CD4-positive, alpha-beta T cell treated with Interleukin-4 for 1 hour (primary cell): Measurements from ENCODE around the gene DLL4.
"Not testable (repeated sequence)": the region's sequence is repeated elsewhere in the genome, so short reads cannot be mapped to it uniquely, and the experiment has no call there.

Experiments
- DNase-seq, 2 donors: peaks; one replicate each; pipeline ENCODE4 v3.0.0-alpha.2; 2020 to 2022

DLL4 gene

DNA sequence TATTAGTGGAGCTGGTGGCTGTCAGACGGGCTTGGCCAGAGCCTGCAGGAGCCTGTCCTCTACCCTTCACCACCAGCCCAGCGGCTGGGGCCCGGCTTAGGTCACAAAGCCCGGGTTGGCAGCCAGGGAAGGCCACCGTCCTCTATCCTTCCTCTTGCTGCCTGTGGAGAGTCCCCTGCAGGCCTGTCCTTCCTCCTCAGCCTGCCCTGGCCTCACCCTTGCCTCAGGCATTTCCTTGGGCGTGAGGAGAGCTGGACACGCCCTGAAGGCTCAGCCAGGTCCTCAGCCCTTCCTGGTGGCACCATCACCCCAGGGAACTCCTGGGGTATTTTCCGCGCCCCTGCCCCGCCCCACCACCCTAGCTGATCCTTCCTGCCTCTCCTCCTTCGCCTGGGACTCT, 31.8 kb downstream of the DLL4 start:
- no peak for DNase-seq

DNA sequence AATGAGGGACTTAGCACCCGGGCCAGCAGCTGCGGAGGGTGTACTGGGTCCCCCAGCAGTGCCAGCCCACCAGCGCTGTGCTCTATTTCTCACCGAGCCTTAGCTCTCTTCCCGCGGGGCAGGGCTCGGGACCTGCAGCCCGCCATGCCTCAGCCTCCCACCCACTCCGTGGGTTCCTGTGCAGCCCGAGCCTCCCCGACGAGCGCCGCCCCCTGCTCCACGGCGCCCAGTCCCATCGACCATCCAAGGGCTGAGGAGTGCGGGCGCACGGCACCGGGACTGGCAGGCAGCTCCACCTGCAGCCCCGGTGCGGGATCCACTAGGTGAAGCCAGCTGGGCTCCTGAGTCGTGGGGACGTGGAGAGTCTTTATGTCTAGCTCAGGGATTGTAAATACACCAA, 32.6 kb downstream of the DLL4 start:
- DNase-seq, result not testable (repeated sequence)

DNA sequence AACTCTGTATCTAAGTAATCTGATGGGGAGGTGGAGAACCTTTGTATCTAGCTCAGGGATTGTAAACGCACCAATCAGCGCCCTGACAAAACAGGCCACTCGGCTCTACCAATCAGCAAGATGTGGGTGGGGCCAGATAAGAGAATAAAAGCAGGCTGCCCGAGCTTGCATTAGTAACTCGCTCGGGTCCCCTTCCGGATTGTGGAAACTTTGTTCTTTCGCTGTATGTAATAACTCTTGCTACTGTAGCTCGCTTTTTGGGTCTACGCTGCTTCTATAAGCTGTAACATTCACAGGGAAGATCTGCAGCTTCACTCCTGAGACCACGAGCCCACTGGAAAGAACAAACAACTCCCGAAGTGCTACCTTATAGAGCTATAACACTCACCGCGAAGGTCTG, 33.2 kb downstream of the DLL4 start:
- not testable (repeated sequence) for DNase-seq

DNA sequence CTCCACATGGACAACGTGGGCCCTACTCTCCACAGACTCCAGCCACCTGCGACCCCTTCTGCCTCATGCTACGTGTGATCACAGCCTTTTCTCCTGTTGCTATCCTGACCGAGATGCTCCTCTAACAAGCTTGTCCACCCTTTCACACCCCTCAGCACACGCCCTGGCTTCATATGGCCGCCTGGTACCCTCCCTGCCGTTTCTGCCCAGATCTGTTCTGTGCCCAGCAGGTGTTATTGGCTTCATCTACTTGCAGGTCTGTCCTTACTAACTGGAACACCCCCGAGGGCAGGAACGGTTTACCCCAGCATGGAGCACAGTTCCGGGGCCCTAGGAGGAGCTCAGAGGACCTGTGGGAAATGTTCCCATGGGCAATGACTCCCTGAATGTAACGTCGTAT, 34.1 kb downstream of the DLL4 start:
- no peak for DNase-seq

DNA sequence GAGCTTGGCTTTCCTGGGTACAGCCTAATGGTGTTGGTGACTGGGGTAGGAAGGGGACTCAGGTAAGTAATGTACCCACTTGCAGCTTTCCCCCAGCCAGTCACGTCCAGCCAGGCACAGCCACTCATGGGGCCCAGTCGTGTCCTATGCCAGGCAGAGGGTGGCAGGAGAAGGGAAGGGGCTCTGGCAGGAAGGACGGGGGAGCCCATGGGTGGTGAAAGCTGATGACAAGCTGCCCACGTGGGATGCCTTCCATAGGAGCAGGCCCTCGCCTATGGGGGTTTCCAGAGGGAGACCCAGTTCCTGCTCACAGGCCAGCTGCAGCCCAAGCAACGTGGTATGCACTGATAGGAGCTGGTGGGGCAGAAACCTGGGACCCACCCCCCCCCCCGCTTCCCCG, 34.9 kb downstream of the DLL4 start:
- no peak for DNase-seq

DNA sequence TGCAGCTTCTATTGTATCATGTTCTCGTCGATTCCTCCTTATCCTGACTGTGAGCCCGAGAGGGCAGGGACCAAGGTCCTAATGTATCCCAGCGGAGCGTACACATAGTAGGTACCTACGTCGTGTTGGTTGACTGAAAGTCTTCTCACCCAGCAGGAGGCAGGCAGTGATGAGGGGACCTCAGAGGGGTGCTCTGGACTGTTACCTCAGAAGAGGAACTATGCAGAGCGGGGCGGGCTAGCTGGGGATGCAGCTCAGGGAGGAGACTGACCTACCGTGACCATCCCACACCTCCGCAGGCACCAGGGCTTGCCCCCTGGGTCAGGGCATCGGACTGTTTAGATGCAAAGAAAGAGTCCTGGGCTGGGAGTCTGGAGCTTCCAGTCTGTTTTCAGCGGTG, 35.5 kb downstream of the DLL4 start:
- no peak for DNase-seq

DNA sequence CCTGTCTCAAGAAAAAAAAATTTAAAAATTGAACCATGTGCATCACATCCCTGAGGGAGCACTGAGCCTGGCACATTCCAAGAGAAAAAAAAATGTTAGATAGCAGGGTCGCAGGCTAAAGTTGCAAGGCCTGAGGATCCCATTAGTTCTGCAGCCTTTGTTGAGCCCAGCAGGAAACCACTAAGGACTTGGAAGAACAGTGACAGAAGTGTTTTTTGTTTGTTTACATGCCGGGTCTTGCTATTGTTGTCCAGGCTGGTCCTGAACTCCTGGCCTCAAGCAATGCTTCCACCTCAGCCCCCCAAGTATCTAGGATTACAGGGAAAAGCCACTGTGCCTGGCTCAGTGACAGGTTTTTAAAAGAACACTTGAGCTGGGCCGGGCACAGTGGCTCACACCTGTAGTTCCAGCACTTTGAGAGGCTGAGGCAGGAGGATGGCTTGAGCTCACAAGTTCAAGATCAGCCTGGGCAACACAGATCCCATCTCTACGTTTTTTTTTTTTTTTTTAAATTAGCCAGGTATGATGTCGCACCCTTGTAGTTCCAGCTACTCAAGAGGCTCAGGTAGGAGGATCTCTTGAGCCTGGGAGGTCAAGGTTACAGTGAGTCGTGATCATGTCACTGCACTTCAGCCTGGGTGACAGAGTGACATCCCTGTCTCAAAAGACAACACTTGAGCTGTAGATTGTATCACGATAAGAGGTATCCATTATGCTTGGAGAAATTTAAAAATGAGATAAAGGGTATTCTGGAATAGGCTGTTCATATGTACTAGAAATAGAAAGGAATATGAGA, 39.3 kb downstream of the DLL4 start:
- no peak for DNase-seq

DNA sequence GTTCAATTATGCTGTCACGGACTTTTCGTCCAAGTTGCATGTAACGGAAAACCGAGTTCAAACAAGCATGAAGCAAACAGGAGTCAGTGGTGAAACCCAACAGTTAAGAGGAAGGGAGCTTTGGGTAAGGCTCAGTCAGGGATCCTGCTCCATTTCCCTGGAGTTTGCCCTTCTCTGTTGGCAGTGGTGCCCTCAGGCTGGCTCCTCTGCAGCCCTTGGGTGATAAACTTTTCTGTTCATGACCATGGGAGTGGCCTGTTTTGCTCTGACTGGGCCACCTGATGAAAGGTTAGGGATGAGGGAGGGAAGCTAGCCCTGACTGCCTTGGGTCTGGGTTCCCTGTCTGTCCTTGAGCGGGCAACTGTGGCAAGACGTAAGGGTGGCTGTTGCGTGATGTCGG, 40.2 kb downstream of the DLL4 start:
- no peak for DNase-seq

DNA sequence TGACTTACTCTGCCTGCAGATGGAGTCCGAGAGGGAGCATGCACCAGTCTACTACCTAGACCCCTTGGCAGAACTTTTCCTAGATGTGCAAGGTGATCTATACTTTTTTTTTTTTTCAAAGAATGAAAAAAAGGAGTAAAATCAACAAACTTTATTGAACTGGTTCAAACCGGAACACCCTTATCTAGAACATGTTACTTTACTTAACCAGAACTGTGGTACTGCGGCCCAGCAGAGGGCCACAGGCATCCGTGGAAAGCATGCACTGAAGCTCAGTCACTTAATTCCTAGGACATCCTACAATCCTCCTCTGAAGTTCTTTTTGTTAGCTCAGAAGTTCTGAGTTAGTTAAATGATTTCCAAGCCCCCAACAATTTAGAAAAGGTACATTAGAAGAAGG, 45.7 kb downstream of the DLL4 start:
- no peak for DNase-seq

DNA sequence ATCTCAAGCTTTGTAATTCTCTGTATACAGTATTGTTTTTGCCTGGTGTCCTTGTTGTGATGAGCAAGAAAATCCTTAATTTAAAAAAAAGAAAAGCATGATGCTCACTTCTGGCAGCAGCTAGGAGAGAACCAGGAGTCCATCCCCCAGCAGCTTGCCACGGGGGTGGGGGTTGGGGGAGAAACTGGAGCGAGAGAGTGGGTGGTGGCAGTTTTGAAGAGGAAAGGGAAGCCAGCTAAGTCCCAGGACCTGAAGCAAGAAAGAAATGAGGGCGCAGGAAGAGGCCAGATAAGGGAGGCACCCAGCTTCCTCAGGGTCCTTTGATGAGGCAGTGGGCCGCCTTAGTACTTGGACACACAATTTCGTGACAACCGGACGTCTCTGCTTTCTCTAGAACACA, 47.7 kb downstream of the DLL4 start:
- no peak for DNase-seq

DNA sequence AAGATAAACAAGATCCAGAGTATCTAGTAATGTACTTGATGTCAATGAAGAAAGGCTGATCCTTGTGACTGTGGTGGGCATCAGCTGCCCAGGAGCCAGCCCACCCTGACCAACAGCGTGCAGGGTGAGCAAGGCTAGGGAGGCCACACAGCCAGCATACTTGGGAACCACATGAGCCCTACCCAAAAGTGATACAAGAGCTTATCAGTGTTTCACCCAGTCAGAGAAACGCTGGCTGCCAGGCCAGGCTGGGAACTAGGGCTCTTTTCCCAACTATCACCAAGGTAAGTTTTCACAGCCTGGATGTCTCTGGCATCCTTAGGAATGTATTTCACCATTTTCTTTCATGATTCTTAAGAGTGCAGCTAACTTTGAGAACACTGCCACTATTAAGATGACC, 49.0 kb downstream of the DLL4 start:
- DNase-seq, result no peak

DNA sequence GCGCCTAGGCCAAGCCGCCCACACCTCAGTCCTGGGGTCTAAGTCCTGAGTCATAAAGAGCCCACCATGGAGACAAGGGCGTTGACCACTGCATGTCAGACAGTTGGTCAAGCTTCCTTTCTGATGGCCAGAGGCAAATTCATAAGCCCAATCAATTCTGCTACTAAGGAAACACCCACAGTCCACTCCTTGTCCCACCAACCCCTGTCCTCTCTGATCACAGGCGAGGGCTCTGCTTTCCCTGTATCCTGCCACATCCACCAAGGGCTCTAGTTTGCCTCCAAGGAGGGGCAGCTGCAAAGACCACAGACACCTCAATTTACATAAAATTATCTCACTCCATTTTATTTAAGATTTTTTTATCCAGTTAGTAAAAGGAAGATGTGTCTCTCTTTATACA, 49.4 kb downstream of the DLL4 start:
- no peak for DNase-seq

DNA sequence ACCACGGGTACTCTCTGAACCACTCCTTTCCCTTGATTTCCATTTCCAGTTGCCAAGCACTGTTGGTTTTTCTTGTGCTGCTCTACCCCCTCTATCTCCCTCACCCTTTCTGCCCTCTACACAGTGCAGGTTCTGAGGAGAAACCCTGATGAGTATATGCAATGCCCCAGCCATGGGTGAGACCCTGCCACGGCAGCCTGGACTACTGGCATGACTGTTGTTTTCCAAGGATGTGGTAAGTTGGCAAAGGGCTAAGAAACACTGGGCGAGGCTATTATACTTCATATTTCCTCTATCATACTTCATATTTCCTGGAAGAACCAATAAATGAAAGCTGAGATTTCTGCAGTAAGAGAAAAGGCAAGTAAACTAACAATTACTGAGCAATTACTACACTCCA, 52.0 kb downstream of the DLL4 start:
- no peak for DNase-seq

DNA sequence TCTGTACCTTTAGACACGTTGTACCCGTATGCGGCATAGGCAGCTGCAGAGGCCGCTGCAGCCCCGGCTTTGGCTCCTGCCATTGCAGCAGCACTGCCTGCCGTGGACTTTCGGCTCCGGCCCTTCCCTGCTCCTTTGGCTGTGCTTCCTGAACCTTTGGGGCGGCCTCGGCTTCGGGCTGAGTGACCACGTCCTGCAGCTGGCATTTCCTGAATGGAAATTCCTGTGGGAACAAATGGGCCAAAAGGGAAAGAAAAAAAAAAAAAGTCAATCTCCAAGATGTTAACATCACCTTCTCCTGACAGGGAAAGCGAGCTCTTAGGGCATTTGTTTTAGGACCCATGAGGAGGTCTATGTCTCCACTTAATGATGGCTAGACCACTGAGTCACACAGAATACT, 53.7 kb downstream of the DLL4 start:
- no peak for DNase-seq

DNA sequence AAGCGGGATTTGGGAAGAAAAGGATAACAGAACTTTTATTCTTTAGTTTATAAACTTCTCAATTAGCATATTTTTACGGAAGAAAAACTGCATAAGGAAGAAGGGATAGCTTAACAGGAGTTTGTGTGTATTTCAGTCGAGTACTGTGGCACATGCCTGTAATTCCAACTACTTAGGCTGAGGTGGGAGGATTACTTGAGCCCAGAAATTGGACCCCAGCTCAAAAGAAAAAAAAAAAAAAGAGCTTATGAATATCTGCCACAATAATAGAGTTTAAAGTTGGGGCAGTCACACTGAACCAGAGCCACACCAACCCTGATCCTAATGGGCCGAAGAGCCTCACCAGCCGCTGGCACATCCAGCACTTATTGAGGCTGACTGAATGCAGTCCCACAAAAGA, 55.3 kb downstream of the DLL4 start:
- DNase-seq, result no peak

DNA sequence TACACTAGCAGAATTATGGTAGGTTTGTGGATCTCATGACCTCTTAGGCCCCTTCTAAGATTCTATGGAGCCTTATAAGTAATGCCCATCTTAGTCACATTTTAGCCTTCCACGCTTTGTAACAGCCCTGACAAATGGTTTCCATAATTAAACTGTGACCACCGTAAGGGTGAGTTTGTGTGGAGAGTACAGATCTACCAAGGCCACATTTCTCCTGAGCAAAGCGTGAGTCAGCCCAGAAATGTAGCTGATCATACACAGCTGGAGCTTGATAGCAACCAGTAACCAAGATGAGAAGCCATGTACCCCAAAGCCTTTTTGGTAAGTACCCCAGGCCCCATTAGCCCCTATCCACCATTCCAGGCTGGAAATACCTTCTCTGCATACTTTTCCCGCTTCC, 55.8 kb downstream of the DLL4 start:
- no peak for DNase-seq

DNA sequence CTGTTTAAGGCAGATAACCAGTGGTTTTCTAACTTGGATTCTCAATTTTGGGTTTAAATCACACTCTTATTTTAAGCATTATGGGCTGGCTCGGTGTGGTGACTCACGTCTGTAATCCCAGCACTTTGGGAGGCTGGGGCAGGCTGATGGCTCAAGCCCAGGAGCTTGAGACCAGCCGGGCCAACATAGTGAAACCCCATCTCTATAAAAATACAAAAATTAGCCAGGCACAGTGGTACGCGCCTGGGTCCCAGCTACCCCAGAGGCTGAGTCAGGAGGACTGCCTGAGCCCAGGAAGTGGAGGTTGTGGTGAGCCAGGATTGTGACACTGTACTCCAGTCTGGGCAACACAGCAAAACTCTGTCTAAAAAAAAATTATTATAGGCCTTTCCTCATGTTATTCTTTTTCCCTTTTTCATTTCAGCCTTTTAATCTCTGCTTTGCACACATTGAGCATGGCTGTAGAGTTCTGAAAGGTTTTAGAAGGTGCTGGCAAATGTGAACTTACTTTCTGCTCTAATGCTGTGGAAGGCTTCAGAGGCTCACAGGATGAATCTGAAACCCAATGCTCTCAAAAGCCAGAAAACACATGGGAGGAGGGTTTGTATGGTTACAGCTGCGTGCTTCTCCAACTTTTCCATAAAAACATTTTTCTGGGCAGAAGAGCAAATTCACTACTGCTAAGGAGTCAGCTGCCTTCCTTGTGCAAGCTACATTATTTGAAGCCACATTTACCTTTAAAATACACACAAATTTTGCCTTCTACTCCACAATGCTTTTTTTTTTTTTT, 56.6 kb downstream of the DLL4 start:
- no peak for DNase-seq

DNA sequence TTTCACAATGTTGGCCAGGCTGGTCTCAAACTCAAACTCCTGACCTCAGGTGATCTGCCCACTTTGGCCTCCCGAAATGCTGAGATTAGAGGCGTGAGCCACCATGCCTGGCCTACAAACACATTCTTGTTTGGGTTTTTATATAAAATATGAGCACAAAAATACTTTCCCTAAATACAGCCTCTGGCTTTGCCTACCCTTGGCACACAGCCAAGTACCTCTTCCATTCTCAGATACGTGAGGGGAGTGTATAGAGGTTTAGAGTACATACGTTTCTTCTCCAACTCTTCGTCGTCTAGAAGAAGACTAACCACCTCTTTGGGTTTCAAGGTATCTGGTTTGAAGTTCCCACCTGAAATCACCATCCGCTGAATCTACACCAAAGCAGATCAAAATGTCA, 57.7 kb downstream of the DLL4 start:
- no peak for DNase-seq

DNA sequence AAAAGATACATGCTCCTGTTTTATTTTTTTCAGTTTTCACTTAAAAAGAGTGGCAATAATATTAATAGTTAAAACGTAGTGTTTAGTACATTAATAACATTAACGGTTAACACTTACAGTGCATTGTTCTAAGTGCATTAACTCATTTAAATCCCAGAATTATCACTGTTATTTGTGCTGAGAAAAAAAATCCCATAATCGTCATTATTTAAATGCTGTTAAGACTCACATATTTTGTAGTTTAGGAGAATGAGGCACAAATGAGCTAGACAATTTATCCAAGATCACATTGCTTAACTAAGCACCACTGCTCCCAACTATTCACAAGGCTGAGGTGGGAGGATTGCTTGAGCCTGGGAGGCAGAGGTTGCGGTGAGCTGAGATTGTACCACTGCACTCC, 59.0 kb downstream of the DLL4 start:
- DNase-seq, result no peak
